CD4-positive, alpha-beta T cell (primary cell): Measurements from ENCODE around the gene ERH. TPM values are rescaled to one million over a fixed set of nuclear protein-coding genes. Genes with fewer than 3 reads are reported as not detected.
A peak's percentile ranks its signal among the peaks of the same experiment; 100 is the strongest.

Experiments
- ATAC-seq: fragments of 200-7000 bp; cut with Tn5 transposase; one replicate; pipeline ENCODE4 v1.10.0; 2022; ENCODE audit warnings: mild to moderate bottlenecking; ENCODE audit not compliant: poor library complexity
- CTCF ChIA-PET: fragments of 350-600 bp; sonication (Branson Sonifier 250); formaldehyde crosslinking; loops from one replicate; lab custom pipeline; 2021; ENCODE audit warnings: antibody characterized with exemption, inconsistent platforms; lab: Charles Lee
- POLR2A ChIA-PET: fragments of 350-600 bp; sonication (Branson Sonifier 250); formaldehyde crosslinking; loops from one replicate; lab custom pipeline; 2021; ENCODE audit warnings: antibody characterized with exemption, inconsistent platforms; lab: Charles Lee
- DNase-seq, 14 experiments: peaks; one replicate each; pipeline ENCODE4 v3.0.0-alpha.2; 2013 to 2020; ENCODE audit warnings: mixed read lengths in 2 of 14
- H3K27ac ChIP-seq, 2 donors: one replicate each; pipeline versions ENCODE4 v1.5.1 to v1.7.0; 2013; ENCODE audit warnings: low read length in 2 of 2, low read depth in 1 of 2, mild to moderate bottlenecking in 1 of 2
- H3K27me3 ChIP-seq, 2 experiments: 1 replicate in 1 of 2; 2 replicates in 1 of 2; pipeline versions ENCODE4 v1.6.1 to v1.7.0; 2013; ENCODE audit warnings: low read length in 2 of 2, control low read depth in 1 of 2, mild to moderate bottlenecking in 1 of 2, moderate library complexity in 1 of 2; ENCODE audit not compliant: insufficient read depth in 2 of 2, control insufficient read depth in 1 of 2
- H3K36me3 ChIP-seq: one replicate; pipeline ENCODE4 v1.6.1; 2013; ENCODE audit warnings: low read length, control low read depth; ENCODE audit not compliant: insufficient read depth
- H3K4me1 ChIP-seq: one replicate; pipeline ENCODE4 v1.6.1; 2013; ENCODE audit warnings: low read length, control low read depth; ENCODE audit not compliant: insufficient read depth
- H3K4me3 ChIP-seq: one replicate; pipeline ENCODE4 v1.5.1; 2013; ENCODE audit warnings: mild to moderate bottlenecking, low read length, moderate library complexity
- H3K9me3 ChIP-seq, 2 experiments: 1 replicate in 1 of 2; 2 replicates in 1 of 2; pipeline versions ENCODE4 v1.6.1 to v1.7.0; 2013; ENCODE audit warnings: low read length in 2 of 2, mild to moderate bottlenecking in 2 of 2, control low read depth in 1 of 2, moderate library complexity in 1 of 2; ENCODE audit not compliant: control insufficient read depth in 1 of 2, insufficient read depth in 1 of 2
- H3K27ac Mint-ChIP-seq: one replicate; pipeline ENCODE4 v1.8.0; 2020; ENCODE audit warnings: mixed read lengths
- H3K27me3 Mint-ChIP-seq: one replicate; pipeline ENCODE4 v1.8.0; 2021; ENCODE audit warnings: mixed read lengths
- H3K36me3 Mint-ChIP-seq: one replicate; pipeline ENCODE4 v1.8.0; 2021; ENCODE audit warnings: low read depth, mixed read lengths
- H3K4me1 Mint-ChIP-seq: one replicate; pipeline ENCODE4 v1.8.0; 2021; ENCODE audit warnings: low read depth, mixed read lengths
- H3K4me3 Mint-ChIP-seq: one replicate; pipeline ENCODE4 v1.8.0; 2020; ENCODE audit warnings: mild to moderate bottlenecking, mixed read lengths
- H3K9me3 Mint-ChIP-seq: one replicate; pipeline ENCODE4 v1.8.0; 2020; ENCODE audit warnings: mixed read lengths
- intact Hi-C, 2 experiments: fragments of 100-400 bp; cut with DNase I in 1 of 2; cut with micrococcal nuclease in 1 of 2; formaldehyde crosslinking; loops; one replicate each; pipeline versions ENCODE4 v1.15.1 to v1.9.0; 2023 to 2025; cut with DNase I, micrococcal nuclease
- total RNA-seq, 174 experiments: library from RNA in 2 of 174; stranded (reverse) in 2 of 174; gene quantifications; one replicate each; pipeline ENCODE4 v1.2.3 and lab custom pipeline; 2021 to 2026
- TF ChIP-seq, protein P1 (sequence below): fragments of 200-600 bp; IDR thresholded peaks from one replicate; pipeline ENCODE4 v1.8.0; 2022; ENCODE audit warnings: antibody characterized with exemption, mild to moderate bottlenecking

ERH gene
- total RNA-seq, 2 experiments from 2014 or later = 87.0 to 96.3 TPM

DNA sequence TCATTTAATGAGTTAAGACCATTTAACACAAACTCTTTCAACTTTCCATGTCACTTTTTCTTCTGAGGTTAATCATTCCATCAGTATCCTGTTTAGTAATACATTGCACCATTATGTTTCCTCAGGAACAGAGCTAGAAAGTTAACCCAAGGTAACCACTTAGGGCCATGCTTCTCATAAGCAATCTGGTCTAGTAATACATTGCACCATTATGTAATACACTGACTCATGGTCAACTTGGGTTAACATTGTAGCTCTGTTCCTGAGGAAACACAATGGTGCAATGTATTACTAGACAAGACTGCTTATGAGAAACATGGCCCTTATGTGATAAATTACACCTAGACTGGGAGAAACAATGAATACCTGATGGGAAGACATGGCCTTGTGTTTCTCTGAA is 21.7 kb downstream of the ERH start:
- Mint-ChIP-seq H3K4me1 (no peaks in the 10 kb centered on the region), H3K27me3 (no peaks in the 10 kb centered on the region), H3K9me3 (peaks cover 7% of the 10 kb centered on the region), H3K36me3 (peaks cover 75% of the 10 kb centered on the region), H3K27ac (no peak overlapping the region), H3K4me3 (no peak overlapping the region)
- no peaks in the 10 kb centered on the region for H3K9me3 ChIP-seq
- TF ChIP-seq, protein P1, sequence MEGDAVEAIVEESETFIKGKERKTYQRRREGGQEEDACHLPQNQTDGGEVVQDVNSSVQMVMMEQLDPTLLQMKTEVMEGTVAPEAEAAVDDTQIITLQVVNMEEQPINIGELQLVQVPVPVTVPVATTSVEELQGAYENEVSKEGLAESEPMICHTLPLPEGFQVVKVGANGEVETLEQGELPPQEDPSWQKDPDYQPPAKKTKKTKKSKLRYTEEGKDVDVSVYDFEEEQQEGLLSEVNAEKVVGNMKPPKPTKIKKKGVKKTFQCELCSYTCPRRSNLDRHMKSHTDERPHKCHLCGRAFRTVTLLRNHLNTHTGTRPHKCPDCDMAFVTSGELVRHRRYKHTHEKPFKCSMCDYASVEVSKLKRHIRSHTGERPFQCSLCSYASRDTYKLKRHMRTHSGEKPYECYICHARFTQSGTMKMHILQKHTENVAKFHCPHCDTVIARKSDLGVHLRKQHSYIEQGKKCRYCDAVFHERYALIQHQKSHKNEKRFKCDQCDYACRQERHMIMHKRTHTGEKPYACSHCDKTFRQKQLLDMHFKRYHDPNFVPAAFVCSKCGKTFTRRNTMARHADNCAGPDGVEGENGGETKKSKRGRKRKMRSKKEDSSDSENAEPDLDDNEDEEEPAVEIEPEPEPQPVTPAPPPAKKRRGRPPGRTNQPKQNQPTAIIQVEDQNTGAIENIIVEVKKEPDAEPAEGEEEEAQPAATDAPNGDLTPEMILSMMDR = no peak
- peaks cover 50% of the 10 kb centered on the region for H3K36me3 ChIP-seq
- CTCF ChIA-PET = interaction anchor here (1.3 kb wide), 1 partner anchor 19 kb away, joined by 3 read pairs; no protein-coding TSS in a partner anchor
- POLR2A ChIA-PET = interaction anchor here (1.7 kb wide), 1 partner anchor 22 kb away, joined by 5 read pairs; the partner anchor contains the start of genes ERH and SLC39A9
- peak in 1 of 14 experiments; percentile 31 for DNase-seq
- no peaks in the 10 kb centered on the region for H3K27me3 ChIP-seq
- intact Hi-C loops = no loop called here
- no peaks in the 10 kb centered on the region for H3K4me1 ChIP-seq
- no peak for ATAC-seq
- H3K4me3 ChIP-seq = no peak overlapping the region
- no peak overlapping the region for H3K27ac ChIP-seq

DNA sequence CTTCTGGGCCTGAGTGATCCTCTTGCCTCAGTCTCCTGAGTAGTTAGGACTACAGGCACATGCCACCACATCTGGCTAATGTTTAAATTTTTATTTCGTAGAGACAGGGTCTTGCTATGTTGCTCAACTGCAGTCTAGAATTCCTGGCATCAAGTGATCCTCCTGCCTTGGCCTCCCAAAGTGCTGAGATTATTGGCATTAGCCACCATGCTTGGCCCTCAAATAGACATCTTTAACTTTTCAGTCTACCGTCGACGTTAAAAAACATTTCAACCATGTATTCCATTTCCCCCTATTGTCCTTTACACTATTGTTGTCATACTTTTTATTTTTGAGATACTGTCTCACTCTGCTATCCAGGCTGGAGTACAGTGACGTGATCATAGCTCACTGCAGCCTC is 22.4 kb downstream of the ERH start:
- ATAC-seq (no peak), DNase-seq (no peak)
- Histone ChIP-seq H3K36me3 (peaks cover 43% of the 10 kb centered on the region), H3K9me3 (no peaks in the 10 kb centered on the region), H3K4me3 (no peak overlapping the region), H3K27ac (no peak overlapping the region), H3K4me1 (no peaks in the 10 kb centered on the region), H3K27me3 (no peaks in the 10 kb centered on the region)
- H3K4me1 Mint-ChIP-seq = no peaks in the 10 kb centered on the region
- peaks cover 7% of the 10 kb centered on the region for H3K9me3 Mint-ChIP-seq
- H3K4me3 Mint-ChIP-seq = no peak overlapping the region
- CTCF ChIA-PET = no interaction called here
- TF ChIP-seq, protein P1 = no peak
- intact Hi-C loops = no loop called here
- H3K27me3 Mint-ChIP-seq = no peaks in the 10 kb centered on the region
- no peak overlapping the region for H3K27ac Mint-ChIP-seq
- POLR2A ChIA-PET = interaction anchor here (1.7 kb wide), 1 partner anchor 23 kb away, joined by 5 read pairs; the partner anchor contains the start of genes ERH and SLC39A9
- peaks cover 68% of the 10 kb centered on the region for H3K36me3 Mint-ChIP-seq

DNA sequence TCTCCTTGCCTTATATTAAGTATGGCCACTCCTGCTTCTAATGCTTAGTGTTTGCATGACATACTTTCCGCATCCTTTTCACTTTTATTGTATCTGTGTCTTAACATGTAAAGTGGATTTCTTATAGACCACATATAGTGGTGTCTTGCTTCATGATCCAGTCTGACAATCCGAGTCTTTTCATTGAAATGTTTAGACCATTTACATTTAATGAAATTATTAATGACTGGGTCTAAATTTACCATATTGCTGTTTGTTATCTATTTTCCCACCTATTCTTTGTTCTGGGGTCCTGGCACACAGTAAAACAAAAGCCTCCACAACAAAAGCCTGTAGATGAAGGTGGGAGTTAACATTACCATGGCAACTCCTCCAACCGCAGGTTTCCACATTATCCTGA is 22.9 kb downstream of the ERH start:
- peaks cover 63% of the 10 kb centered on the region for H3K36me3 Mint-ChIP-seq

More for the DNA sequence above, 22.9 kb downstream of the ERH start:
- ChIA-PET CTCF (no interaction called here), POLR2A (no interaction called here)
- ATAC-seq = no peak
- TF ChIP-seq, protein P1 = no peak
- Histone ChIP-seq H3K4me3 (no peak overlapping the region), H3K4me1 (no peaks in the 10 kb centered on the region), H3K27ac (no peak overlapping the region), H3K36me3 (peaks cover 38% of the 10 kb centered on the region), H3K9me3 (no peaks in the 10 kb centered on the region), H3K27me3 (no peaks in the 10 kb centered on the region)
- Mint-ChIP-seq H3K9me3 (peaks cover 7% of the 10 kb centered on the region), H3K27ac (no peak overlapping the region), H3K4me1 (no peaks in the 10 kb centered on the region), H3K27me3 (no peaks in the 10 kb centered on the region), H3K4me3 (no peak overlapping the region)
- no peak for DNase-seq
- intact Hi-C loops = no loop called here
